ENCODE data around the gene MORC3.
"Not testable (repeated sequence)": the region's sequence is repeated elsewhere in the genome, so short reads cannot be mapped to it uniquely, and the experiment has no call there.

MORC3 gene, protein sequence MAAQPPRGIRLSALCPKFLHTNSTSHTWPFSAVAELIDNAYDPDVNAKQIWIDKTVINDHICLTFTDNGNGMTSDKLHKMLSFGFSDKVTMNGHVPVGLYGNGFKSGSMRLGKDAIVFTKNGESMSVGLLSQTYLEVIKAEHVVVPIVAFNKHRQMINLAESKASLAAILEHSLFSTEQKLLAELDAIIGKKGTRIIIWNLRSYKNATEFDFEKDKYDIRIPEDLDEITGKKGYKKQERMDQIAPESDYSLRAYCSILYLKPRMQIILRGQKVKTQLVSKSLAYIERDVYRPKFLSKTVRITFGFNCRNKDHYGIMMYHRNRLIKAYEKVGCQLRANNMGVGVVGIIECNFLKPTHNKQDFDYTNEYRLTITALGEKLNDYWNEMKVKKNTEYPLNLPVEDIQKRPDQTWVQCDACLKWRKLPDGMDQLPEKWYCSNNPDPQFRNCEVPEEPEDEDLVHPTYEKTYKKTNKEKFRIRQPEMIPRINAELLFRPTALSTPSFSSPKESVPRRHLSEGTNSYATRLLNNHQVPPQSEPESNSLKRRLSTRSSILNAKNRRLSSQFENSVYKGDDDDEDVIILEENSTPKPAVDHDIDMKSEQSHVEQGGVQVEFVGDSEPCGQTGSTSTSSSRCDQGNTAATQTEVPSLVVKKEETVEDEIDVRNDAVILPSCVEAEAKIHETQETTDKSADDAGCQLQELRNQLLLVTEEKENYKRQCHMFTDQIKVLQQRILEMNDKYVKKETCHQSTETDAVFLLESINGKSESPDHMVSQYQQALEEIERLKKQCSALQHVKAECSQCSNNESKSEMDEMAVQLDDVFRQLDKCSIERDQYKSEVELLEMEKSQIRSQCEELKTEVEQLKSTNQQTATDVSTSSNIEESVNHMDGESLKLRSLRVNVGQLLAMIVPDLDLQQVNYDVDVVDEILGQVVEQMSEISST

DNA sequence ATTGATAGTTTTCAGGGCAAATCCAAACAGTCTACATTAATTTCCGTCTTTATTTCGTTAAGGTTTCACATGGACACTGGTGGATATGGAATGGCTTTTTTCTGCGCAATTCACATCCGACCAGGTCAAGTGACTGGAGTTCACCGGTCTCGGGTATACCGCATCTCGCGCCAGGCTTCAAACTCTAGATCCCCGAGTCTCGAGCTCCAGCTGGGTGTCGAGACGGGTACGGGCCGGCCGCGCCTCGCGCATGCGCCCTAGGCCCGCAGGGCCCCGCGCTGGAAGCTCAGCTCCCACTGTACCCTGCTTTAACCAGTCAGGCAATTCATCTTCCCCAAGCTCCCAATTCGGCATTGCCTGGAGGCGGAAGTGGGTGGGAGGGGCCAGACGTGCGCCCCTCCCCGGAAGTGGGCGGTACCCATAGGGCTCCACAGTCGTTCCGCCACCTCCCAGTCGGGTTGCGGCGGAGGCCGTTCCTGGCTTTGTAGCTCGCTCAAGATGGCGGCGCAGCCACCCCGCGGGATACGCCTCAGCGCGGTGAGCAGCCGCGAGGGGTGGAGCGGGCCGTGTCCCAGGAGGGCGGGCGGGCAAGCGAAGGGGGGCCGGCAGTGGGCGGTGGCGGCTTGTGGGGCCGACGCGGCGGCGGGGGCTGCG, at the start of gene MORC3:
Gene MORC3 (plus strand): TSS at position 431 of the 654 bp plus-strand sequence. CDS start 68 bp downstream, at position 499.
- DNase-seq (ENCODE audit: low spot score): peak; percentile 99

- not testable (repeated sequence) for DNase-seq (ENCODE audit: low spot score)
These were observed 49.0 kb upstream of the MORC3 start for GRCh38 chr21:36270786-36271695.

GRCh38 chr21:36274128-36274527, 45.9 kb upstream of the MORC3 start:
- DNase-seq (ENCODE audit: low spot score): no peak

- DNase-seq (ENCODE audit: low spot score): no peak
These were observed 37.3 kb upstream of the MORC3 start for GRCh38 chr21:36282568-36283230.

- not testable (repeated sequence) for DNase-seq (ENCODE audit: low spot score)
These were observed 36.8 kb upstream of the MORC3 start for GRCh38 chr21:36283231-36283622.

GRCh38 chr21:36288651-36289243, 31.2 kb upstream of the MORC3 start:
- no peak for DNase-seq (ENCODE audit: low spot score)

GRCh38 chr21:36291509-36291908, 28.5 kb upstream of the MORC3 start:
- DNase-seq (ENCODE audit: low spot score): no peak

GRCh38 chr21:36297406-36297937, 22.5 kb upstream of the MORC3 start:
- no peak for DNase-seq (ENCODE audit: low spot score)

GRCh38 chr21:36297938-36298572, 21.9 kb upstream of the MORC3 start:
- no peak for DNase-seq (ENCODE audit: low spot score)

DNA sequence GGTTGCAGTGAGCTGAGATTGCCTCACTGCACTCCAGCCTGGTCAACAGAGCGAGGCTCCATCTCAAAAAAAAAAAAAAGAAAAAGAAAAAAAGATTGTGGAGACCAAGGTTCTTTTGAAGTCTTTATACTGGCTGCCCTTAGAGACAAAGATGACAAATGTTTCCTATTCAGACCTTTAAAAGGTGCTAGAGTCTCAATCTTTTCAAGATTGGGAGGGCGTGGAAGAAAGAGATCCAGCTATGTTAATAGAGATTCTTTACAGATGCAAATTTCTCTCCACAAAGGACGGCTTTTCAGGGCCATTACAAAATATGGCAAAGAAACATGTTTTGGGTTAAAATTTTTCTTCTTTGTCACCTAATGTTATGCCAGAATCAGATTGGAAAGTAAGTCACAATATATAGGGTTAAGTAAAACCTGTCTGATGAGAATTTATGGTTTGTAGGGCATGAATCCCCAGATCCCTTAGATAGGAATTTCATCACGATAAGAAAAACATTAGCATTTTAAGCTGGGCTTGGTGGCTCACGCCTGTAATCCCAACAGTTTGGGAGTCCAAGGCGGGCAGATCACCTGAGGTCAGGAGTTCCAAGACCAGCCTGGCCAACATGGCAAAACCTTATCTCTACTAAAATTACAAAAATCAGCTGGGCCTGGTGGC, 13.0 kb upstream of the MORC3 start:
- no peak for DNase-seq (ENCODE audit: low spot score)

- no peak for DNase-seq (ENCODE audit: low spot score)
These were observed 10.0 kb upstream of the MORC3 start for GRCh38 chr21:36310016-36310415.

DNA sequence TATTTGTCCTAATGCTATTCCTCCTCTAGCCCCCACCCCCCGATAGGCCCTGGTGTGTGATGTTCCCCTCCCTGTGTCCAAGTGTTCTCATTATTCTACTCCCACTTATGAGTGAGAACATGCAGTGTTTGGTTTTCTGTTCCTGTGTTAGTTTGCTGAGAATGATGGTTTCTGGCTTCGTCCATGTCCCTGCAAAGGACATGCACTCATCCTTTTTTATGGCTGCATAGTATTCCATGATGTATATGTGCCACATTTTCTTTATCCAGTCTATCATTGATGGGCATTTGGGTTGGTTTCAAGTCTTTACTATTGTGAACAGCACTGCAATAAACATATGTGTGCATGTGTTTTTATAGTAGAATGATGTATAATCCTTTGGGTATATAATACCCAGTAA, 6.6 kb upstream of the MORC3 start:
- DNase-seq (ENCODE audit: low spot score): not testable (repeated sequence)

- not testable (repeated sequence) for DNase-seq (ENCODE audit: low spot score)
These were observed 4.0 kb upstream of the MORC3 start for GRCh38 chr21:36316045-36316444.

- no peak for DNase-seq (ENCODE audit: low spot score)
These were observed 3.0 kb upstream of the MORC3 start for GRCh38 chr21:36316872-36317484.

DNA sequence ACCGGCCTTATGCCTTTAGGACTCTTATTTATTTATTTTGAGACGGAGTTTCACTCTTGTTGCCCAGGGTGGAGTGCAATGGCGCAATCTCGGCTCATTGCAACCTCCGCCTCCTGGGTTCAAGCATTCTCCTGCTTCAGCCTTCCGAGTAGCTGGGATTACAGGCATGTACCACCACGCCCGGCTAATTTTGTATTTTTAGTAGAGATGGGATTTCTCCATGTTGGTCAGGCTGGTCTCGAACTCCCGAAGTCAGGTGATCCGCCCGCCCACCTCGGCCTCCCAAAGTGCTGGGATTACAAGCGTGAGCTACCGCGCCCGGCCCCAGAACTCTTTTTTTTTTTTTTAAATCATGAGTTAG, 611 bp upstream of the MORC3 start:
- DNase-seq (ENCODE audit: low spot score): not testable (repeated sequence)

DNA sequence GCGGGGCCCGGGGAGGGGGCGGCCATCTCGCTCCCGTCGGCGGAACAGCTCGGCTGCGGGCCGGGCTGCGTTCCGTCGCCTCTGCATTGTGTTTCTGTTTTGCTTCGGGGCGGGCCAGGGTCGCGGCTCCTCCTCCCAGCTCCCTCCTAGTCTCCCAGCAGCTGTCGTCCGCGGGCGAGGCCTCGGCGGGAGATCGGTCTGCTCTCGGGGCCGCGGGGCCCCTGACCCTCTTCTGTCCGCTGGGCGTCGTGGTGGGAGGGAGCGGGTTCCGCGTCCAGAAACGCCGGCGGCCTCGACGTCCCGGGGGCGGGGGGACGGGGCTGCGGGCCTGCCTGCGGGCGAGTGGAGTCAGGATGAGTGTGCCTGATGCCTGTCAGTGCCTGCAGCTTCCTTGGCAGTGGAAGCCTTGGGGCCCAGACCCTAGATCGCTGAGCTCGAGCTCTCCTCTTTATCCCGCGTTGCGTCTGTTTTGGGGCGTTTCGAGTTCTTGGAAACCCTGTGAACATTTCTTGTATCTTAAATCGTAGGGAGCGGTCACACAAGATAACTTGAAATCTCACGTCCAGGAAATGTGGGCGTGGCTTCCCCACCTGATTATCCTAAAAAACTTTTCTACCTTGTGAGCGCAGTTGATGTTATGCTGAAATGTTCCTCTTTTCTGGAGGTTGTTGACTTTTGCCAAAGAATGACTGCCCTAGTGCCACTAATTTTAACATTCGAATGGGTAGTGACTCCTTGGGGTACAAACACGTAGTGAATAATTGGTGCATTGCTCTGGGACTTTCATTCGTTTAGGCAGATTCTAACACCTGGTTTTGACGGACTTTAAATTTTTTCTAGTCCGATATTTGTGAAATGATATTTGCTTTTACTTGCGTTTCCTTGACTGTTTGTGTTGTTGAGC, 676 bp downstream of the MORC3 start:
- DNase-seq (ENCODE audit: low spot score): no peak

- peak; percentile 51 for DNase-seq (ENCODE audit: low spot score)
These were observed 1.5 kb downstream of the MORC3 start for GRCh38 chr21:36321325-36322082.
